Heart left ventricle (tissue), 13 donors: Measurements from ENCODE around the gene LRRC73.

Experiments used
- CTCF ChIP-seq, 12 donors: fragments of 200-600 bp; sonication (generic) in 4 of 12; IDR thresholded peaks; one replicate each; pipeline versions ENCODE4 v1.5.0 to v1.8.0; 2018 to 2022; ENCODE audit warnings: antibody characterized with exemption in 12 of 12, mild to moderate bottlenecking in 5 of 12
- POLR2A ChIP-seq, 2 donors: fragments of 450-650 bp; IDR thresholded peaks; one replicate each; pipeline ENCODE4 v1.6.1; 2017; ENCODE audit warnings: antibody characterized with exemption in 2 of 2, mild to moderate bottlenecking in 2 of 2, moderate library complexity in 2 of 2
- donor health status: ischemic (EF 13 %, LVEDD 7.1; RV severe dilation, severe dysfunction).
- donor health status: DM: no; HTN: yes; CAD: no.
- donor health status: DM: no; HTN: no; CAD: no.
- donor health status: ischemic (EF 25% LVEDD 6.9; RV normal size, moderate dysfunction).
- donor health status: ischemic (EF 25% LVEDD 5.7; RV mildly dilated, moderate dysfunction).
- donor health status: ischemic (EF 35%, LVEDD 5.7; RV mildly dilated, moderate dysfunction).
- donor health status: nonischemic (EF 11% LVEDD 7.7; RV severe dilation, severe dysfunction).
- donor health status: DM: yes; HTN: yes; CAD: no.
- donor health status: PGD.
- donor health status: ischemic (EF 29% LVEDD 5.4; RV normal size, mild dysfunction).
- donor health status: nonischemic (EF 23%, LVEDD 6.1; RV moderate dilation, normal function).

- TF ChIP-seq CTCF (IDR thresholded peaks at IDR 0.05) (no peak), POLR2A (IDR thresholded peaks at IDR 0.05) (no peak)
These were observed 20.7 kb downstream of the LRRC73 start for GRCh38 chr6:43489277-43490072.
